ENCODE data around the gene MAPT.
"Not testable (repeated sequence)": the region's sequence is repeated elsewhere in the genome, so short reads cannot be mapped to it uniquely, and the experiment has no call there.

Gene MAPT

DNA sequence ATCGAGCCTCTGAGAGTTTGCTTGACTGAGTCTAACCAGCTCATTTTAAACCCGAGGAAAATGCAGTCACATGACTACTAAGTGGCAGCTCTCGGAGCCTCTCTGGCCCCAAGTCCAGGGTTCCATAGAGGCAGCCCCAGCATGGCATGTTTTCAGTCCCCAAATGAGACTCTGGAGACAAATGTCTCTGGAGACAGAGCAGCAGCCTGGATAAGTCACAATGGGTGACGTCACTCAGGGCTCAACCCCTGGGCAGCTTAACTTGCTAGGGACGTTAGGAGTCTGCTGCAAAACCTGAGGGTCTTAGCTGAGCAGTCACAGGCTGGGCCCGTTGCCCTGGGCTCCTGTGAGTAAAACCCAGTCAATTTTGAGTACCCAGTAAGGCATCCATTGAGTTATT, 97.8 kb downstream of the MAPT start:
- DNase-seq (ENCODE audit: low read depth): no peak

DNA sequence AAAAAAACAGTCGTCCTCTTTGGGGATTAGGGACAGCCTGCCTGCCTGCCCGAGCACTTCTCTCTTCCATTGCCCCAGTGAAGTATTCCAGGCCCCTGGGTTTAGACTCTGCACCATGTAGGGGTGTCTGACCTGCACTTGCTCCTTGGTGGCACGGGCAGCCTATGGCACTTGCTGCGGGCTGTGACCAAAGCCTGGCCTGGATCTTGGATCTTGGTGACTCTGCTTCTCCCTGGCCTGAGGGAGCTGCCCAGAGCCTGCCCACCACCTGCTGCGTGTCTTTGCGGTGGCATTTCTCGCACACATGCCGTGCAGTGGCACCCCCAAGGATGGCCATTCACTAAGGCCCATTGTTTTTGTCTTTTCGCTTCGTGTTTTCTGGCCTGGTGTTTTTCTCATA, 98.5 kb downstream of the MAPT start:
- DNase-seq (ENCODE audit: low read depth): no peak

DNA sequence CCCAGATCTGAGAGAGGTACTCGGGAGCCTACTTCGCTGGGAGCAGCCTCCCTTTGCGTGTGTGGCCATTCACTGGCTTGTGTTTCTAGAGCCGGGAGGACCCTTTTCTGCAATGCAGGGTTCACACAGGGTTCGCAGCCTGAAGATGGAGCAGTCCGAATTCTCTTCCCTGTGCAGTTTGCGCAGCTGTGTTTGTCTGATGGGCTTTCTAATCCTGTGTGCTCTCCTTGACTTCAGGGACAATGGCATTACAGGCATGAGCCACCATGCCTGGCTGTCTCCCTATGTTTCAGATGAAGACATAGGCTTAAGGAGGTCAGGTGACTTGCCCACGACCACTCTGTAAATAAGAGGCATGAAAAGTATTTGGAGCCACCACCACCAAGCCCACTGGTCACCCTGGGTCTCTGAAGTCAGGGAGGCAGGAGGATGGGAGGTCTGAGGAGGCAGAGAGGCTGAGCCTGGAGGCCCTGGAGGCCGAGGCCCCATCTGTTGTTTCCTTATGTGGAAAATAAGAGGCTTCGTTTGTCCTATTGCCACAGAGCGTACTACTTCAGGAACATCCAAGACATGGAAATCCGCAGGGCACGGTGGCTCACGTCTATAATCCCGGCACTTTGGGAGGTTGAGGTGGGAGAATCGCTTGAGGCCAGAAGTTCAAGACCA, 99.7 kb downstream of the MAPT start:
- no peak for DNase-seq (ENCODE audit: low read depth)

DNA sequence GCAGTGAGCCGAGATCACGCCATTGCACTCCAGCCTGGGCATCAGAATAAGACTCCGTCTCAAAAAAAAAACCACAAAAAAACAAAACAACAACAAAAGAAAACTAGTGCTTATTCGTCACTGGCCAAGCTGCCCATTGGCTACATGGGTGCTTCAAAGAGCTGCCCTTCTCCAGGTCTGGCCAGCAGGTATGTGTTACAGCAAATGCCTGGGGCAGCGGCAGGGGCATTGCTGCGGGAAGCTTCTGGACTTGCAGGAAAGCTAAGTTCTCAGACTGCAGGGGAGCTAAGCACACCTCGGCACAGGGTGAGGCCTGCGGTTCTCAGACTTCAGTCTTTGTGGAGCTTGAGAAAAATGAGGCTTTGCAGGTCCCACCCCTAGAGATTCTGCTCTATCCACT, 100.6 kb downstream of the MAPT start:
- DNase-seq (ENCODE audit: low read depth): no peak

DNA sequence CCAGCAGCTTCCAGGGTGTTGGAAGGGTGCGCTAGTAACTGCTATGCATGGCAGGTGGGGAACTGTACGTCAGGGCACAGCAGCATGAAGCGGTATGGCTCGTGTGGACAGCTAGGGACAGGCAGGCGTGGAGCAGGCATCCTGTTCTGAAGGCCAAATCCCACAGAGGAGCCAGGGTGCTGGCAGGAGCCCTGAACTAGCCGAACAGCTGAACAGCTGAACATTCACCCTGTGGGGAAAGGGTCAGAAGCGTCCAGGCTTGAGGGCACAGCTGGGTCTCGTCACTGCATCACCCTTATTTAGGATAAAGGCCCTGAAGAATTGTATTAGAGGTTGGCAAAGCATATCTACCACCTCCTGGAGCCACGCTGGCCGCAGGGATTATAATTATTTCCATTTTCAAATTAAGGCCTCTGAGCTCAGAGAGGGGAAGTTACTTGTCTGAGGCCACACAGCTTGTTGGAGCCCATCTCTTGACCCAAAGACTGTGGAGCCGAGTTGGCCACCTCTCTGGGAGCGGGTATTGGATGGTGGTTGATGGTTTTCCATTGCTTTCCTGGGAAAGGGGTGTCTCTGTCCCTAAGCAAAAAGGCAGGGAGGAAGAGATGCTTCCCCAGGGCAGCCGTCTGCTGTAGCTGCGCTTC, 101.4 kb downstream of the MAPT start:
- DNase-seq (ENCODE audit: low read depth): no peak

DNA sequence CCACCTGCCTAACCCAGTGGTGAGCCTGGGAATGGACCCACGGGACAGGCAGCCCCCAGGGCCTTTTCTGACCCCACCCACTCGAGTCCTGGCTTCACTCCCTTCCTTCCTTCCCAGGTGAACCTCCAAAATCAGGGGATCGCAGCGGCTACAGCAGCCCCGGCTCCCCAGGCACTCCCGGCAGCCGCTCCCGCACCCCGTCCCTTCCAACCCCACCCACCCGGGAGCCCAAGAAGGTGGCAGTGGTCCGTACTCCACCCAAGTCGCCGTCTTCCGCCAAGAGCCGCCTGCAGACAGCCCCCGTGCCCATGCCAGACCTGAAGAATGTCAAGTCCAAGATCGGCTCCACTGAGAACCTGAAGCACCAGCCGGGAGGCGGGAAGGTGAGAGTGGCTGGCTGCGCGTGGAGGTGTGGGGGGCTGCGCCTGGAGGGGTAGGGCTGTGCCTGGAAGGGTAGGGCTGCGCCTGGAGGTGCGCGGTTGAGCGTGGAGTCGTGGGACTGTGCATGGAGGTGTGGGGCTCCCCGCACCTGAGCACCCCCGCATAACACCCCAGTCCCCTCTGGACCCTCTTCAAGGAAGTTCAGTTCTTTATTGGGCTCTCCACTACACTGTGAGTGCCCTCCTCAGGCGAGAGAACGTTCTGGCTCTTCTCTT, 102.1 kb downstream of the MAPT start:
- no peak for DNase-seq (ENCODE audit: low read depth)

DNA sequence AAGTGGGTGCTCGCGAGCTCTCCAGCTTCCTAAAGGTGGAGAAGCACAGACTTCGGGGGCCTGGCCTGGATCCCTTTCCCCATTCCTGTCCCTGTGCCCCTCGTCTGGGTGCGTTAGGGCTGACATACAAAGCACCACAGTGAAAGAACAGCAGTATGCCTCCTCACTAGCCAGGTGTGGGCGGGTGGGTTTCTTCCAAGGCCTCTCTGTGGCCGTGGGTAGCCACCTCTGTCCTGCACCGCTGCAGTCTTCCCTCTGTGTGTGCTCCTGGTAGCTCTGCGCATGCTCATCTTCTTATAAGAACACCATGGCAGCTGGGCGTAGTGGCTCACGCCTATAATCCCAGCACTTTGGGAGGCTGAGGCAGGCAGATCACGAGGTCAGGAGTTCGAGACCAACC, 102.8 kb downstream of the MAPT start:
- no peak for DNase-seq (ENCODE audit: low read depth)

DNA sequence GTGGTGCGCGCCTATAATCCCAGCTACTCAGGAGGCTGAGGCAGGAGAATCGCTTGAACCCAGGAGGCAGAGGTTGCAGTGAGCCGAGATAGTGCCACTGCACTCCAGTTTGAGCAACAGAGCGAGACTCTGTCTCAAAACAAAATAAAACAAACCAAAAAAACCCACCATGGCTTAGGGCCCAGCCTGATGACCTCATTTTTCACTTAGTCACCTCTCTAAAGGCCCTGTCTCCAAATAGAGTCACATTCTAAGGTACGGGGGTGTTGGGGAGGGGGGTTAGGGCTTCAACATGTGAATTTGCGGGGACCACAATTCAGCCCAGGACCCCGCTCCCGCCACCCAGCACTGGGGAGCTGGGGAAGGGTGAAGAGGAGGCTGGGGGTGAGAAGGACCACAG, 103.3 kb downstream of the MAPT start:
- DNase-seq (ENCODE audit: low read depth): peak; percentile 9

DNA sequence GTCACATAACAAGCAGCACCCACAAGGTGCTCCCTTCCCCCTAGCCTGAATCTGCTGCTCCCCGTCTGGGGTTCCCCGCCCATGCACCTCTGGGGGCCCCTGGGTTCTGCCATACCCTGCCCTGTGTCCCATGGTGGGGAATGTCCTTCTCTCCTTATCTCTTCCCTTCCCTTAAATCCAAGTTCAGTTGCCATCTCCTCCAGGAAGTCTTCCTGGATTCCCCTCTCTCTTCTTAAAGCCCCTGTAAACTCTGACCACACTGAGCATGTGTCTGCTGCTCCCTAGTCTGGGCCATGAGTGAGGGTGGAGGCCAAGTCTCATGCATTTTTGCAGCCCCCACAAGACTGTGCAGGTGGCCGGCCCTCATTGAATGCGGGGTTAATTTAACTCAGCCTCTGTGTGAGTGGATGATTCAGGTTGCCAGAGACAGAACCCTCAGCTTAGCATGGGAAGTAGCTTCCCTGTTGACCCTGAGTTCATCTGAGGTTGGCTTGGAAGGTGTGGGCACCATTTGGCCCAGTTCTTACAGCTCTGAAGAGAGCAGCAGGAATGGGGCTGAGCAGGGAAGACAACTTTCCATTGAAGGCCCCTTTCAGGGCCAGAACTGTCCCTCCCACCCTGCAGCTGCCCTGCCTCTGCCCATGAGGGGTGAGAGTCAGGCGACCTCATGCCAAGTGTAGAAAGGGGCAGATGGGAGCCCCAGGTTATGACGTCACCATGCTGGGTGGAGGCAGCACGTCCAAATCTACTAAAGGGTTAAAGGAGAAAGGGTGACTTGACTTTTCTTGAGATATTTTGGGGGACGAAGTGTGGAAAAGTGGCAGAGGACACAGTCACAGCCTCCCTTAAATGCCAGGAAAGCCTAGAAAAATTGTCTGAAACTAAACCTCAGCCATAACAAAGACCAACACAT, 104.9 kb downstream of the MAPT start, which contains the start of gene STH:
Gene STH, plus strand, starts transcription at position 264 of the 913 bp plus-strand sequence. Its CDS starts 30 bp downstream, at position 294.
- DNase-seq (ENCODE audit: low read depth): no peak

DNA sequence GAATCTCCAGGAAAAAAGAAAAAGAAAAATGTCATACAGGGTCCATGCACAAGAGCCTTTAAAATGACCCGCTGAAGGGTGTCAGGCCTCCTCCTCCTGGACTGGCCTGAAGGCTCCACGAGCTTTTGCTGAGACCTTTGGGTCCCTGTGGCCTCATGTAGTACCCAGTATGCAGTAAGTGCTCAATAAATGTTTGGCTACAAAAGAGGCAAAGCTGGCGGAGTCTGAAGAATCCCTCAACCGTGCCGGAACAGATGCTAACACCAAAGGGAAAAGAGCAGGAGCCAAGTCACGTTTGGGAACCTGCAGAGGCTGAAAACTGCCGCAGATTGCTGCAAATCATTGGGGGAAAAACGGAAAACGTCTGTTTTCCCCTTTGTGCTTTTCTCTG, 105.5 kb downstream of the MAPT start:
- DNase-seq (ENCODE audit: low read depth): no peak

DNA sequence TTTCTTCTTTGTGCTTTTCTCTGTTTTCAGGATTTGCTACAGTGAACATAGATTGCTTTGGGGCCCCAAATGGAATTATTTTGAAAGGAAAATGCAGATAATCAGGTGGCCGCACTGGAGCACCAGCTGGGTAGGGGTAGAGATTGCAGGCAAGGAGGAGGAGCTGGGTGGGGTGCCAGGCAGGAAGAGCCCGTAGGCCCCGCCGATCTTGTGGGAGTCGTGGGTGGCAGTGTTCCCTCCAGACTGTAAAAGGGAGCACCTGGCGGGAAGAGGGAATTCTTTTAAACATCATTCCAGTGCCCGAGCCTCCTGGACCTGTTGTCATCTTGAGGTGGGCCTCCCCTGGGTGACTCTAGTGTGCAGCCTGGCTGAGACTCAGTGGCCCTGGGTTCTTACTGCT, 105.9 kb downstream of the MAPT start:
- DNase-seq (ENCODE audit: low read depth): no peak

DNA sequence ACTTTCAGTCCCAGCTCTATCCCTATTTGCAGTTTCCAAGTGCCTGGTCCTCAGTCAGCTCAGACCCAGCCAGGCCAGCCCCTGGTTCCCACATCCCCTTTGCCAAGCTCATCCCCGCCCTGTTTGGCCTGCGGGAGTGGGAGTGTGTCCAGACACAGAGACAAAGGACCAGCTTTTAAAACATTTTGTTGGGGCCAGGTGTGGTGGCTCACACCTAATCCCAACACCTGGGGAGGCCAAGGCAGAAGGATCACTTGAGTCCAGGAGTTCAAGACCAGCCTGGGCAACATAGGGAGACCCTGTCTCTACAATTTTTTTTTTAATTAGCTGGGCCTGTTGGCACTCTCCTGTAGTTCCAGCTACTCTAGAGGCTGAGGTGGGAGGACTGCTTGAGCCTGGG, 106.4 kb downstream of the MAPT start:
- no peak for DNase-seq (ENCODE audit: low read depth)

DNA sequence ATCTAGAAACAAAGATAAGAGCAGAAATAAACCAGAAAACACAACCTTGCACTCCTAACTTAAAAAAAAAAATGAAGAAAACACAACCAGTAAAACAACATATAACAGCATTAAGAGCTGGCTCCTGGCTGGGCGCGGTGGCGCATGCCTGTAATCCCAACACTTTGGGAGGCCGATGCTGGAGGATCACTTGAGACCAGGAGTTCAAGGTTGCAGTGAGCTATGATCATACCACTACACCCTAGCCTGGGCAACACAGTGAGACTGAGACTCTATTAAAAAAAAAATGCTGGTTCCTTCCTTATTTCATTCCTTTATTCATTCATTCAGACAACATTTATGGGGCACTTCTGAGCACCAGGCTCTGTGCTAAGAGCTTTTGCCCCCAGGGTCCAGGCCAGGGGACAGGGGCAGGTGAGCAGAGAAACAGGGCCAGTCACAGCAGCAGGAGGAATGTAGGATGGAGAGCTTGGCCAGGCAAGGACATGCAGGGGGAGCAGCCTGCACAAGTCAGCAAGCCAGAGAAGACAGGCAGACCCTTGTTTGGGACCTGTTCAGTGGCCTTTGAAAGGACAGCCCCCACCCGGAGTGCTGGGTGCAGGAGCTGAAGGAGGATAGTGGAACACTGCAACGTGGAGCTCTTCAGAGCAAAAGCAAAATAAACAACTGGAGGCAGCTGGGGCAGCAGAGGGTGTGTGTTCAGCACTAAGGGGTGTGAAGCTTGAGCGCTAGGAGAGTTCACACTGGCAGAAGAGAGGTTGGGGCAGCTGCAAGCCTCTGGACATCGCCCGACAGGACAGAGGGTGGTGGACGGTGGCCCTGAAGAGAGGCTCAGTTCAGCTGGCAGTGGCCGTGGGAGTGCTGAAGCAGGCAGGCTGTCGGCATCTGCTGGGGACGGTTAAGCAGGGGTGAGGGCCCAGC, 107.3 kb downstream of the MAPT start:
- no peak for DNase-seq (ENCODE audit: low read depth)

DNA sequence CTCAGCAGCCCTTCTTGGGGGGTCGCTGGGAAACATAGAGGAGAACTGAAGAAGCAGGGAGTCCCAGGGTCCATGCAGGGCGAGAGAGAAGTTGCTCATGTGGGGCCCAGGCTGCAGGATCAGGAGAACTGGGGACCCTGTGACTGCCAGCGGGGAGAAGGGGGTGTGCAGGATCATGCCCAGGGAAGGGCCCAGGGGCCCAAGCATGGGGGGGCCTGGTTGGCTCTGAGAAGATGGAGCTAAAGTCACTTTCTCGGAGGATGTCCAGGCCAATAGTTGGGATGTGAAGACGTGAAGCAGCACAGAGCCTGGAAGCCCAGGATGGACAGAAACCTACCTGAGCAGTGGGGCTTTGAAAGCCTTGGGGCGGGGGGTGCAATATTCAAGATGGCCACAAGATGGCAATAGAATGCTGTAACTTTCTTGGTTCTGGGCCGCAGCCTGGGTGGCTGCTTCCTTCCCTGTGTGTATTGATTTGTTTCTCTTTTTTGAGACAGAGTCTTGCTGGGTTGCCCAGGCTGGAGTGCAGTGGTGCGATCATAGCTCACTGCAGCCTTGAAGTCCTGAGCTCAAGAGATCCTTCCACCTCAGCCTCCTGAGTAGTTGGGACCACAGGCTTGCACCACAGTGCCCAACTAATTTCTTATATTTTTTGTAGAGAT, 108.1 kb downstream of the MAPT start:
- DNase-seq (ENCODE audit: low read depth): peak; percentile 22

DNA sequence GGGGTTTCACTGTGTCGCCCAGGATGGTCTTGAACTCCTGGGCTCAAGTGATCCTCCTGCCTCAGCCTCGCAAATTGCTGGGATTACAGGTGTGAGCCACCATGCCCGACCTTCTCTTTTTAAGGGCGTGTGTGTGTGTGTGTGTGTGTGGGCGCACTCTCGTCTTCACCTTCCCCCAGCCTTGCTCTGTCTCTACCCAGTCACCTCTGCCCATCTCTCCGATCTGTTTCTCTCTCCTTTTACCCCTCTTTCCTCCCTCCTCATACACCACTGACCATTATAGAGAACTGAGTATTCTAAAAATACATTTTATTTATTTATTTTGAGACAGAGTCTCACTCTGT, 108.6 kb downstream of the MAPT start:
- DNase-seq (ENCODE audit: low read depth): no peak

DNA sequence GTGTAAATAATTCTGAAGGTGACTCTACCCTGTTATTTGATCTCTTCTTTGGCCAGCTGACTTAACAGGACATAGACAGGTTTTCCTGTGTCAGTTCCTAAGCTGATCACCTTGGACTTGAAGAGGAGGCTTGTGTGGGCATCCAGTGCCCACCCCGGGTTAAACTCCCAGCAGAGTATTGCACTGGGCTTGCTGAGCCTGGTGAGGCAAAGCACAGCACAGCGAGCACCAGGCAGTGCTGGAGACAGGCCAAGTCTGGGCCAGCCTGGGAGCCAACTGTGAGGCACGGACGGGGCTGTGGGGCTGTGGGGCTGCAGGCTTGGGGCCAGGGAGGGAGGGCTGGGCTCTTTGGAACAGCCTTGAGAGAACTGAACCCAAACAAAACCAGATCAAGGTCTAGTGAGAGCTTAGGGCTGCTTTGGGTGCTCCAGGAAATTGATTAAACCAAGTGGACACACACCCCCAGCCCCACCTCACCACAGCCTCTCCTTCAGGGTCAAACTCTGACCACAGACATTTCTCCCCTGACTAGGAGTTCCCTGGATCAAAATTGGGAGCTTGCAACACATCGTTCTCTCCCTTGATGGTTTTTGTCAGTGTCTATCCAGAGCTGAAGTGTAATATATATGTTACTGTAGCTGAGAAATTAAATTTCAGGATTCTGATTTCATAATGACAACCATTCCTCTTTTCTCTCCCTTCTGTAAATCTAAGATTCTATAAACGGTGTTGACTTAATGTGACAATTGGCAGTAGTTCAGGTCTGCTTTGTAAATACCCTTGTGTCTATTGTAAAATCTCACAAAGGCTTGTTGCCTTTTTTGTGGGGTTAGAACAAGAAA, 109.8 kb downstream of the MAPT start:
- no peak for DNase-seq (ENCODE audit: low read depth)

DNA sequence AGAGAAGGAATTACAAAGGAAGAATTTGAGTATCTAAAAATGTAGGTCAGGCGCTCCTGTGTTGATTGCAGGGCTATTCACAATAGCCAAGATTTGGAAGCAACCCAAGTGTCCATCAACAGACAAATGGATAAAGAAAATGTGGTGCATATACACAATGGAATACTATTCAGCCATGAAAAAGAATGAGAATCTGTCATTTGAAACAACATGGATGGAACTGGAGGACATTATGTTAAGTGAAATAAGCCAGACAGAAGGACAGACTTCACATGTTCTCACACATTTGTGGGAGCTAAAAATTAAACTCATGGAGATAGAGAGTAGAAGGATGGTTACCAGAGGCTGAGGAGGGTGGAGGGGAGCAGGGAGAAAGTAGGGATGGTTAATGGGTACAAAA, 111.7 kb downstream of the MAPT start:
- DNase-seq (ENCODE audit: low read depth): not testable (repeated sequence)

DNA sequence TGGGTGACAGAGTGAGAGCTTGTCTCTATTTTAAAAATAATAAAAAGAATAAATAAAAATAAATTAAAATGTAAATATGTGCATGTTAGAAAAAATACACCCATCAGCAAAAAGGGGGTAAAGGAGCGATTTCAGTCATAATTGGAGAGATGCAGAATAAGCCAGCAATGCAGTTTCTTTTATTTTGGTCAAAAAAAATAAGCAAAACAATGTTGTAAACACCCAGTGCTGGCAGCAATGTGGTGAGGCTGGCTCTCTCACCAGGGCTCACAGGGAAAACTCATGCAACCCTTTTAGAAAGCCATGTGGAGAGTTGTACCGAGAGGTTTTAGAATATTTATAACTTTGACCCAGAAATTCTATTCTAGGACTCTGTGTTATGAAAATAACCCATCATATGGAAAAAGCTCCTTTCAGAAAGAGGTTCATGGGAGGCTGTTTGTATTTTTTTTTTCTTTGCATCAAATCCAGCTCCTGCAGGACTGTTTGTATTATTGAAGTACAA, 113.2 kb downstream of the MAPT start:
- DNase-seq (ENCODE audit: low read depth): no peak

DNA sequence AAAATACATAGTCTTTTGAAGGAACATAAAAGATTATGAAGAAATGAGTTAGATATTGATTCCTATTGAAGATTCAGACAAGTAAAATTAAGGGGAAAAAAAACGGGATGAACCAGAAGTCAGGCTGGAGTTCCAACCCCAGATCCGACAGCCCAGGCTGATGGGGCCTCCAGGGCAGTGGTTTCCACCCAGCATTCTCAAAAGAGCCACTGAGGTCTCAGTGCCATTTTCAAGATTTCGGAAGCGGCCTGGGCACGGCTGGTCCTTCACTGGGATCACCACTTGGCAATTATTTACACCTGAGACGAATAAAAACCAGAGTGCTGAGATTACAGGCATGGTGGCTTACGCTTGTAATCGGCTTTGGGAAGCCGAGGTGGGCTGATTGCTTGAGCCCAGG, 114.2 kb downstream of the MAPT start:
- DNase-seq (ENCODE audit: low read depth): no peak
